PC-9 (cell line): ENCODE measurements around the gene RPS8. TPM values are rescaled to one million over a fixed set of nuclear protein-coding genes. Genes with fewer than 3 reads are reported as not detected.
A peak's percentile ranks its signal among the peaks of the same experiment; 100 is the strongest.

Experiments
- BruUV-seq: library from RNA; stranded (reverse); fragments of 400-500 nt; replicated peaks from 2 replicates; lab custom pipeline; 2021; lab: Mats Ljungman, UMichigan
- CTCF ChIA-PET: fragments of 300-600 bp; sonication (Branson Sonifier 250); formaldehyde crosslinking; loops from one replicate; lab custom pipeline; 2022; ENCODE audit warnings: antibody characterized with exemption; lab: Charles Lee
- POLR2A ChIA-PET: fragments of 300-600 bp; sonication (Branson Sonifier 250); formaldehyde crosslinking; loops from one replicate; lab custom pipeline; 2022; ENCODE audit warnings: antibody characterized with exemption; ENCODE audit not compliant: unreplicated experiment; lab: Charles Lee
- DNase-seq, 2 experiments: peaks; one replicate each; pipeline versions ENCODE4 v3.0.0 to v3.0.0-alpha.2; 2015 to 2022; ENCODE audit warnings: mixed read lengths in 1 of 2
- H2AFZ ChIP-seq: fragments of 200-600 bp; sonication (generic); 2 replicates; pipeline ENCODE4 v1.8.1; 2017; ENCODE audit warnings: antibody characterized with exemption
- H3F3A ChIP-seq: fragments of 200-600 bp; sonication (generic); 2 replicates; pipeline ENCODE4 v1.8.1; 2017; ENCODE audit warnings: antibody characterized with exemption, mild to moderate bottlenecking, low read depth; ENCODE audit not compliant: insufficient read depth
- H3K27ac ChIP-seq: fragments of 200-600 bp; sonication (generic); 2 replicates; pipeline ENCODE4 v1.6.1; 2016; ENCODE audit warnings: mixed run types
- H3K27me3 ChIP-seq: fragments of 200-600 bp; sonication (generic); 2 replicates; pipeline ENCODE4 v1.6.1; 2016; ENCODE audit warnings: low read depth, mixed run types; ENCODE audit not compliant: insufficient read depth
- H3K36me3 ChIP-seq: fragments of 200-600 bp; sonication (generic); 2 replicates; pipeline ENCODE4 v1.6.1; 2016; ENCODE audit warnings: low read depth, mixed run types
- H3K4me1 ChIP-seq: fragments of 200-600 bp; sonication (generic); replicated peaks from 2 replicates; pipeline ENCODE4 v1.6.1; 2016; ENCODE audit warnings: mixed run types; ENCODE audit not compliant: insufficient read depth
- H3K4me2 ChIP-seq: fragments of 200-600 bp; sonication (generic); 2 replicates; pipeline ENCODE4 v1.6.1; 2017; ENCODE audit warnings: mixed run types
- H3K4me3 ChIP-seq: fragments of 200-600 bp; sonication (generic); 2 replicates; pipeline ENCODE4 v1.6.1; 2016; ENCODE audit warnings: mixed run types
- H3K79me2 ChIP-seq: fragments of 200-600 bp; sonication (generic); 2 replicates; pipeline ENCODE4 v1.6.1; 2017; ENCODE audit warnings: low read depth, mixed run types
- H3K9me2 ChIP-seq: fragments of 200-600 bp; sonication (generic); 2 replicates; pipeline ENCODE4 v1.8.1; 2017; ENCODE audit warnings: mild to moderate bottlenecking; ENCODE audit not compliant: insufficient read depth
- H3K9me3 ChIP-seq: fragments of 200-600 bp; sonication (generic); 2 replicates; pipeline ENCODE4 v1.8.1; 2016; ENCODE audit warnings: low read depth; ENCODE audit not compliant: insufficient read depth
- H4K20me1 ChIP-seq: fragments of 200-600 bp; sonication (generic); 2 replicates; pipeline ENCODE4 v1.8.1; 2017; ENCODE audit not compliant: insufficient read depth
- EZH2 ChIP-seq: fragments of 200-600 bp; sonication (generic); IDR thresholded peaks from 2 replicates; pipeline ENCODE4 v1.8.0; 2017; ENCODE audit warnings: antibody characterized with exemption, low read depth
- intact Hi-C: fragments of 100-400 bp; cut with micrococcal nuclease; formaldehyde crosslinking; loops from one replicate; pipeline ENCODE4 v1.10.0; 2022; ENCODE audit not compliant: unreplicated experiment
- total RNA-seq: library from RNA; stranded (reverse); gene quantifications from 2 replicates; pipeline ENCODE4 v1.2.3, GENCODE V29; 2021
- TF ChIP-seq, protein P1 (sequence below): fragments of 200-600 bp; sonication (generic); conservative IDR thresholded peaks from 2 replicates; pipeline ENCODE4 v1.6.1; 2017; ENCODE audit warnings: mixed run types, antibody characterized with exemption, mild to moderate bottlenecking, moderate library complexity

The RPS8 gene
- total RNA-seq, 1 experiment from 2014 or later, result 2,059 TPM

DNA sequence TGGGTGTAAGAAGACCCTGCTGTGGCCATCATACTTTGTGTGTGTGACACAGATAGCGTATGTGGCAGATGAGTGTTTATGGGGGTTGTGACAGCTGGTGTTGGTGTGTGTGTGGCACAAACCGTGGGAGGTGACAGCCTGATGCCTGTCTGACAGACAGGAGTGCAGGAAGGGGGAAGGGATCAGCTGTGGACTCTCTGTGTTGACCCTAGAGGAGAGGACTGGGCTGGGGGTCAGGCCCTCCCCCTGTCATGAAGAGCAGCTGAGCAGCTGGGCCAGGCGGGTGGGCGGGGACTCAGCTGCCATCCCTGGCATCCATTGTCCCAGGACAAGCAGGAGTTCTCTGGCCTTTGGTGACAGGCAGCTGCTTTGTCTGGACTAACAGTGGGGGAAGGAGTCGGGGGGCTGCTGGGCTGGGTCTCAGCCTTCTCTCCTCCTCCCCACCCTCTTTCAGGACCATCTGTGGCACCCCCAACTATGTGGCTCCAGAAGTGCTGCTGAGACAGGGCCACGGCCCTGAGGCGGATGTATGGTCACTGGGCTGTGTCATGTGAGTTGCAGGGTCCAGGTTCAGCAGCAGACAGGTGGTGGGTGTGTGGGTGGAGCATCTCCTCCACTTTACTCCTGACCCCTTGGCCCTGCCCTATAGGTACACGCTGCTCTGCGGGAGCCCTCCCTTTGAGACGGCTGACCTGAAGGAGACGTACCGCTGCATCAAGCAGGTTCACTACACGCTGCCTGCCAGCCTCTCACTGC, 27.1 kb downstream of the RPS8 start:
- POLR2A ChIA-PET, result no interaction called here
- no peaks in the 10 kb centered on the region for H3K9me3 ChIP-seq
- CTCF ChIA-PET, result interaction anchor here (0.7 kb wide), 1 partner anchor 82 kb away, joined by 13 read pairs; no protein-coding TSS in a partner anchor
- intact Hi-C loops, result loop anchor here (10.0 kb wide), 3 partner anchors 68 to 782 kb away; partner anchors contain the start of genes KIF2C, NASP, RNU5D-1 and SLC6A9
- TF ChIP-seq EZH2, result no peak
- TF ChIP-seq, protein P1, sequence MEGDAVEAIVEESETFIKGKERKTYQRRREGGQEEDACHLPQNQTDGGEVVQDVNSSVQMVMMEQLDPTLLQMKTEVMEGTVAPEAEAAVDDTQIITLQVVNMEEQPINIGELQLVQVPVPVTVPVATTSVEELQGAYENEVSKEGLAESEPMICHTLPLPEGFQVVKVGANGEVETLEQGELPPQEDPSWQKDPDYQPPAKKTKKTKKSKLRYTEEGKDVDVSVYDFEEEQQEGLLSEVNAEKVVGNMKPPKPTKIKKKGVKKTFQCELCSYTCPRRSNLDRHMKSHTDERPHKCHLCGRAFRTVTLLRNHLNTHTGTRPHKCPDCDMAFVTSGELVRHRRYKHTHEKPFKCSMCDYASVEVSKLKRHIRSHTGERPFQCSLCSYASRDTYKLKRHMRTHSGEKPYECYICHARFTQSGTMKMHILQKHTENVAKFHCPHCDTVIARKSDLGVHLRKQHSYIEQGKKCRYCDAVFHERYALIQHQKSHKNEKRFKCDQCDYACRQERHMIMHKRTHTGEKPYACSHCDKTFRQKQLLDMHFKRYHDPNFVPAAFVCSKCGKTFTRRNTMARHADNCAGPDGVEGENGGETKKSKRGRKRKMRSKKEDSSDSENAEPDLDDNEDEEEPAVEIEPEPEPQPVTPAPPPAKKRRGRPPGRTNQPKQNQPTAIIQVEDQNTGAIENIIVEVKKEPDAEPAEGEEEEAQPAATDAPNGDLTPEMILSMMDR, result no peak
- H3F3A ChIP-seq, result peaks cover 60% of the 10 kb centered on the region
- H3K4me3 ChIP-seq, result peak overlapping the region; percentile 82
- H3K4me2 ChIP-seq, result peak overlapping the region; percentile 94
- BruUV-seq, result no TSS peak
- H3K27me3 ChIP-seq, result no peaks in the 10 kb centered on the region
- H3K36me3 ChIP-seq, result peaks cover 10% of the 10 kb centered on the region; the same call in 1 of the 2 replicates
- no peak for DNase-seq
- H3K79me2 ChIP-seq, result peaks cover 41% of the 10 kb centered on the region
- peaks cover 62% of the 10 kb centered on the region for H3K4me1 ChIP-seq
- no peaks in the 10 kb centered on the region for H4K20me1 ChIP-seq
- peak overlapping the region; percentile 81 for H3K27ac ChIP-seq
- H2AFZ ChIP-seq, result no peak overlapping the region
- H3K9me2 ChIP-seq, result no peaks in the 10 kb centered on the region

GRCh38 chr1:44803062-44803311, 27.6 kb downstream of the RPS8 start:
- peaks cover 67% of the 10 kb centered on the region for H3K4me1 ChIP-seq
- H3K27ac ChIP-seq, result peak overlapping the region; percentile 81
- POLR2A ChIA-PET, result no interaction called here
- BruUV-seq, result no TSS peak
- intact Hi-C loops, result loop anchor here (10.0 kb wide), 3 partner anchors 68 to 782 kb away; partner anchors contain the start of genes KIF2C, NASP, RNU5D-1 and SLC6A9
- H2AFZ ChIP-seq, result no peak overlapping the region
- H3K9me3 ChIP-seq, result no peaks in the 10 kb centered on the region
- H3K36me3 ChIP-seq, result peaks cover 10% of the 10 kb centered on the region; the same call in 1 of the 2 replicates
- H3K79me2 ChIP-seq, result peaks cover 41% of the 10 kb centered on the region
- DNase-seq, result no peak
- peaks cover 65% of the 10 kb centered on the region for H3F3A ChIP-seq
- TF ChIP-seq EZH2, result no peak
- TF ChIP-seq, protein P1, result no peak
- no peaks in the 10 kb centered on the region for H3K27me3 ChIP-seq
- H4K20me1 ChIP-seq, result no peaks in the 10 kb centered on the region
- H3K9me2 ChIP-seq, result no peaks in the 10 kb centered on the region
- CTCF ChIA-PET, result interaction anchor here (0.5 kb wide), 1 partner anchor 500 kb away, joined by 3 read pairs; no protein-coding TSS in a partner anchor
- peak overlapping the region; percentile 82; the same call in 1 of the 2 replicates for H3K4me3 ChIP-seq
- peak overlapping the region; percentile 94 for H3K4me2 ChIP-seq

DNA sequence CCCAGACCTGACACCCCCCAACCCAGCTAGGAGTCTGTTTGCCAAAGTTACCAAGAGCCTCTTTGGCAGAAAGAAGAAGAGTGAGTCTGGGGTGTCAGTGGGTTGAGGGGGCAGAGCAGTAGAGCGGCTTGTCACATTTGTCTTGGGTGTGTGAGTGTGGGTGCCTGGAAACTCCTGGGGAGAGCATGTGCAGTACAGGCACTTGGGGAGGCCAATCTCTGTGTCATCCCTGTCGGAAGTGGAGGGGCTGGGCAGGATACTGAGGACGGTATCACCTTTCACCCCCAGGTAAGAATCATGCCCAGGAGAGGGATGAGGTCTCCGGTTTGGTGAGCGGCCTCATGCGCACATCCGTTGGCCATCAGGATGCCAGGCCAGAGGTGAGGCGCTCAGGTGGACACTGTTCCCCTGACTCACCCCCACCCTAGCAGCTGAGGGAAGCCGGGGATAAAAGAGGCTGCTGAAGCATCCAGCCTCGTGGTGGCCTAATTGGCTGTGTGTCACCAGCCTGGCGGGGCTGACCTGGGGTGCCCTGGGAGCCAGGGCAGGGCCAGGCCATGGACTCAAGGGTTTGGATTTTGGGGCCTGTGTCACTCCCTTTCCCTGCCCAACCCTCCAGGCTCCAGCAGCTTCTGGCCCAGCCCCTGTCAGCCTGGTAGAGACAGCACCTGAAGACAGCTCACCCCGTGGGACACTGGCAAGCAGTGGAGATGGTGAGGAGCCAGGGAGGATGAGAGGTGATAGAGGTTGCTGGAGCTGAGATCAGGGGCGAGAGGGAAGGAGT, 28.2 kb downstream of the RPS8 start:
- intact Hi-C loops, result loop anchor here (10.0 kb wide), 3 partner anchors 69 to 781 kb away; partner anchors contain the start of genes KIF2C, NASP, RNU5D-1 and SLC6A9

More for the DNA sequence above, 28.2 kb downstream of the RPS8 start:
- Histone ChIP-seq H3K9me3 (no peaks in the 10 kb centered on the region), H3K4me2 (peak overlapping the region; percentile 94), H3K27me3 (no peaks in the 10 kb centered on the region), H3F3A (peaks cover 65% of the 10 kb centered on the region), H3K27ac (peak overlapping the region; percentile 81), H3K9me2 (no peaks in the 10 kb centered on the region), H2AFZ (no peak overlapping the region), H3K4me1 (peaks cover 73% of the 10 kb centered on the region), H4K20me1 (no peaks in the 10 kb centered on the region), H3K79me2 (peaks cover 41% of the 10 kb centered on the region), H3K36me3 (peaks cover 10% of the 10 kb centered on the region; the same call in 1 of the 2 replicates), H3K4me3 (peak overlapping the region; percentile 82; the same call in 1 of the 2 replicates)
- CTCF ChIA-PET, result interaction anchor here (0.5 kb wide), 1 partner anchor 499 kb away, joined by 3 read pairs; no protein-coding TSS in a partner anchor
- no peak for TF ChIP-seq EZH2
- TF ChIP-seq, protein P1, result no peak
- peak; percentile 81 to 94 for DNase-seq
- BruUV-seq, result no TSS peak
- POLR2A ChIA-PET, result interaction anchor here (0.8 kb wide), 1 partner anchor 16 kb away, joined by 13 read pairs; no protein-coding TSS in a partner anchor
